HG03064 (cell line): ENCODE data around the gene TEX2.

Source experiments
- ATAC-seq: cut with Tn5 transposase; IDR thresholded peaks from one replicate; pipeline ENCODE4 v1.9.1; 2021; ENCODE audit warnings: low read depth; ENCODE audit not compliant: unreplicated experiment

The TEX2 gene

DNA sequence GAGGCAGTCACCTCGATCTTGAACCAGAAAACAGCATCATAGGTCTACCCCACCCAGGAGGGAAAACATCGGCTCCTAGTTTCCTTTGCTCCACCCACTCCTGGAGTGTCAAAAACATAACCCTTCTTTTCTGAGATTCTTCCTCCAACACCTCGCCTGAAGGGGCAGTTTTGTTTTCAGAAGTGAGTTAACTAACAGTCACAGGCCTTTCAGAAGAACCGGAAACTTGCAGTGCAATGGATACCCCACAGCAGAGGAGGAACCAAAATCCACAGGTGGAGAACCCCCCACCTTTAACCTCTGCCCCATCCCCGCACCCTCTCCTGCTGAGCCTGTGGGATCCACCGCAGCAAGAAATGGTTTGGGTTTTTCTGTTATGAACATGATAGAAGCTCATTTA is 7.8 kb upstream of the TEX2 start:
- no peak for ATAC-seq

DNA sequence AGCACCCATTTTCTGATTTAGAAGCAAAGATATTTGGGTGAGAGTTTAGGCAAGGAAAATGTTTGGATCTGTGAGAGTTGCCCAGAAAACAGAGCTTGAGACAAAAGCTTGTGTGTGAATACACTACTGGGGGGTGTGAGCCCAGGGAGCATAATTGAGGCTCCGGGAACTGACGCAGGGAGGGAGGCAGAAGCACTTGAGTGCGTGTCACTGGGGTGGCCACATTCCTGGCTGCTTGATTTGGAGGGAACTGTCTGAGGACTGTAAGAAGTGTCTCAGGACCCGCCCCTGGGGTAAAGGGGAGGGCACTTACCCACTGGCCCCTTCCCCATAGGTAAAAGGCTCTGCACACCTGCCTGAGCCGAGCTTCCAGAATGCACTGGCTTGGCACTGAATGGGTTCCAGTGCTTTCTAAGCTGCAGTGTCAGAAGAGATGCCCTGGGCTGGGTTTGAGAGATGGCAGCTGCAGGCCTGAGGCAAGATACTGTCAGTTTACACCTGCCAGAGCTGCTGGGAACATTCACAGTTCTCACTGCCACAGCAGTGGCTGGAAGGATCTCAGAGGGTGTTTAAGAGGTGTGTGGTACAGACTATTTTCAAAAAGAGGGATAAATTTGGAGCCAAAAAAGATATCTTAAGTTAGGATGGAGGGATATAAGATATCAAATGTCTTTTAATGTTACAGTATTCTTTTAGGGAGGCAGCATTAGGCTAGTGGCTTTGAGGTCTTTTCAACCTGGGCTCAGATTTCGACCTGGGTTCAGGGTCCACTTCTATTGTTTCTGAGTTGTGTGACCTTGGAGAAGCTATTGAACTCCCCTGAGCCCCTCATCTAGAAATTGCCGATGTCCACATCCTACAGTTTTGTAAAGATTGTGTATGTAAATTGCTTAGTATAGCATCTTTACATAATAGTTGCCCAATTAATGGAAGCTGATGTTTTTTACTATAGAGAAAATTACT is 6.9 kb upstream of the TEX2 start:
- ATAC-seq, result no peak

DNA sequence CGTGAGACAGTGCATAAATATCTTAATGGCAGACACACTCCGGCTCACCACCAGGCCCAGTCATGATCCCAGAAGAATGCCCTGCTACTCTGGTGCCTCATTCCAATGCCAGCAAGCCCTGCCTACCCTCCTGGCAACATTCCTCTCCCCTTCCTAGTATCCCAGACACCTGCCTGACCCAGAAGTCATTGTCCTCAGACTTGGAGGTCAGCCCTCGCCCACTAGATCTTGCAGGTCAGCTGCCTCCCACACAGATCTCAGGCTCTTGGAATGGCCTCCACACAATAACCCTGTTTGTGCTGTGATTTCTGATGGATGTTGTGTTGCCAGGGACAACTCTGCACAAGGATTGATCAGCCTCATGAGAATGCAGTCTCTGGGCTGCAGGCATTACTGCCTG is 1.8 kb upstream of the TEX2 start:
- no peak for ATAC-seq

DNA sequence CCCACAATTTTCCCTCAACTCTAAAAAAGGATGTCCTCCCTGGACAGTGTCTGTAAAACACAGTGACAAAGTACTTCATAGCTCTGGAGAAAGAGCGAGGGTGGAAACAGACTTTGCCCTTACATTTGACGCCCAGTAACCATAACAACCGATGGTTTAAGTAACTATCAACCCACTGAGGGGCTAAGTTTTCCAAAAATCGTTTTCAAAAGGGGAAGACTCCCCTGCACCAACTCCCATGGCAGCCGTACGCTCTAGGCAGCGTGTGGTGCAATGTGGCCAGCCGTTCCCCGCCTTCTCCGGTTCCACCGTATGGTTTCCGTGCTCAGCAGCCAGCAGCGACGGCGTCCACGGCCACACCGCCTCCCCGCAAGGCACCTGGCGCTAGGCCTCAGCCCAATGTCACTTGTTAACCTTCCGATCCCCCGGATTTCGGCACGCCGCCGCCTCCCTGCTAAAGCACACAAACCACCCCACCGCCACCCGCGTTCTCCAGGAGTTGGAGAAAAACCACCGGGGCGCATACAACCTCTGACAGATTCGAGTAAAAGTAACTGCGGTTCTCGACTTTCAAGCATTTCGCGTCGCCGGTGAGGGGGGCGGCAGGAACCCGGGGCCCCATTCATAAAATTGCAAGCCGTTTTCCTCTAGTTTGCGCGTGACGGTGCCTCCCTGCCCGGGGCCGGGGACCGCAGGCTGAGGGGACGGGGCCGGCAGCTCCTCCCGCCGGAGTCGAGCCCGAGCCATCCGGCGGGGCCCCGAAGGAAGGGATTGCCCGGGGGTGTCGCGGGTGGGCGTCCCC is 661 bp downstream of the TEX2 start:
- peak; percentile 22 for ATAC-seq

DNA sequence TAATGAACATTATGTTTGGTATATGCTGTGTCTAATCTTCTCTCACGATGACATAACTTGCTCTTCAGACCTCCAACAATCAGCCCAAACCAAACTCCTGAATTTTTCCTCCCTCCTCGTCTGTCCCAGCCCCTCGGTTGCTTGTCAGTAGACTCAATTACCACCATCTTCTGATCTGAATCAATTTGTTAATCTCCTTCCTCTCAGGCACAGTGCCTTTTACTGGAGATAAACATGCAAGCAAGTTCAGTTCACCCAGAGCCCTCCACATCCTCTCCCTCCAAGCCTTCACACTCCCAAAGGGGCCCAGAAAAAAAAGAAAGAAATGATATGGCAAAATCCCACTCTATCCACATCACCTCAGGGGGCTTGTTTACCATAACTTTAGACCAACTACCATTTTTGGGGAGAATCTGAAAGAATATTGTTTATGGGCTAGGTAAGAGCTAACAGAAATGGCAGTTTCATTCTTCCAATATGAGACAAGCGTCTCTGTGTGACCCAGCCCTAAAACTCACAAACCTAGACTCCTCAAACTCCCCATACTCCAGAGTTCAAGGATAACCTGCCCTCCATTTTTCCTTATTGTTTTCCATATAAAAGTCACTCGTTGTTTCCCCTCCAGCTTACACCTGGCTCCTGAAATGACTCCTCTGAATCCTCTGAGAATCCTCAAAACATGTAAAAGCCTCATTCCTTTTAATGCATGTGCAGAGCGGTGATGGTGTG is 1.5 kb downstream of the TEX2 start:
- no peak for ATAC-seq

DNA sequence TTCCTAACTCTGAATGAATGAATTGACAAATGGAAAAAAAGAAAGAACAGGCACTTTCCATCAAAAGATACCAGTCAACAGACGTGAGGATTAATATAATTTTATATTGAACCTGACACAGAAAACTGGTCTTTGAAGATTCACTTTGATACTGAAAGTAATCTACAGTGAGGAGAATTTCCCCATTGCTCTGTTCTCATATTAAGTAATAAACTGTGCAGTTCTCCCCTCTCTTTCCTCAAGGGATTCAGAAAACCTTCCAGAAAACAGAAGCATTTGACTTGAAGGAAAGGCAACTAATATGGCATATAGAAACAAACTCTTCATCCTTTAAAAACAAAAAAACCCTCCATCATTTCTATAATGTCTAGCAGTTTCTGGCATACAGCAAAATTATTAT is 2.2 kb downstream of the TEX2 start:
- no peak for ATAC-seq

DNA sequence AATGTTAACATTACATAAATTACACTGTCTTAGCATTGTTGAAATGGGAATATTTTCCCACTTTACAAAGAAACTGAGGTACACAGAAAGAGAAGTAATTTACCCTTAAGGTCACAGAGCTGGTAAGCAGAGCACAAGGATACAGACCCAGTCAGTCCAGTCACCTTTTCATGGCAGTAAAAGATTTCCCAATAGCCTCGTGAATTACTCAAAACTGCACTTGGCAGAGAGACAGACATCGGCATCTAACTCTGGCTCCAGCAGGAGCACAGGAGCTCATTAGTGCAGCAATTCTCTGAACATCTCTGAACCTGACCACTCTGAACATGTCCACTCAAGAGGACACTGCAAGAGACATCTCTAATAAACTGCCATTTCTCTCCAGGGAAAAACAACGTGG is 3.1 kb downstream of the TEX2 start:
- ATAC-seq, result no peak

DNA sequence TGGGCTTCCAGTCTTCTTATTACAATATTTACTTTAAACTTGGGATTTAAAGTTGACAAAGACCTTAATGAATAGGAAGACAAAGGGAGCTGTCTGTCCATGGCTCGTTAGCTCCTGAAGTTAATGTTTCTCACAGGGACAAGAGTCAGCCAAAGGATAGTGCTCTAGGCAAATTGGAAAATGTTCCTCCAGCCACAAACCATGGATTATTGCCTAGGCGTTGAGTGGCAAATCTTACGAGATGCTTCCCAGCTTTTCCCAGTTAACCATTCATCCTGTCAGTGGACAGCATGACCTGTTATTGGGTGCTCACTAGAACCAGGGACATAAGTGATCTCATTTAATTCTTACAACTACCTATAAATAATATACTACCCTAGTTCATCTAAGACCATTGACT is 3.6 kb downstream of the TEX2 start:
- no peak for ATAC-seq

DNA sequence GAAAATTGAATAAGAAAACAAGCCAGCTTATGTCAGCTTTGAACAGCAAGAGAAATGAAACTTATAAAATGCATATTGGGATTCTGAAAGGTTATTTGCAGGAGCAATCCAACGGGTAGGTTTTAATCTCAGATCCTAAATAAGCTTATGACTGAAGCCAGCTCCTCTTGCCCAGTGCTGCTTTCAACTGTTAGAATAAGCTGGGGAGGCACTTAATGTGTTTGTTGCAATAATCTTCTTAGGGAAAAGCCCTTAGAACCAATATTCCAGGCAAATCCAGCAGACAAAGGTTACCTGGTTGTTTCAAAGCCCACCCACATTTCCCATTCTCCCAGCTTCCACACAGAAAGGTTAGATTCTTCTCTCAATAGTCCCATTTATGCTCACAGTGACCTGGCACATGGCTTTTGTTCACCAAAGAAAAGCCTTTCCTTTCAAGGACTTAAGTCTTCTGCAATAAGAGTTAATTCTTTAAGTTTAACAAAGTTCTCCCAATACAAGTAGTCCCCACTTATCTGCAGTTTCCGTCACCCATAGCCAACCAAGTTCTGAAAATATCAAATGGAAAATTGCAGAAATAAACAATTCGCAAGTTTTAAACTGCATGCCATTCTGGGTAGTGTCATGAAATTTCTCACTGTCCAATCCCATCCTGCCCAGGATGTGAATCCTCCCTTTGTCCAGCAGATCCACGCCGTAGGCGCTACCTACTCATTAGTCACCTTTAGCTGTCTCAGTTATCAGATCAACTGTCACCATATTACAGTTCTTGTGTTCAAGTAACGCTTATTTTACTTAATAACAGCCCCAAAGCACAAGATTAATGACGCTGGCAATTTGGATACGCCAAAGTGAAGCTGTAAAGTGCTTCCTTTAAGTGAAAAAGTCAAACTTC is 5.9 kb downstream of the TEX2 start:
- ATAC-seq, result no peak

DNA sequence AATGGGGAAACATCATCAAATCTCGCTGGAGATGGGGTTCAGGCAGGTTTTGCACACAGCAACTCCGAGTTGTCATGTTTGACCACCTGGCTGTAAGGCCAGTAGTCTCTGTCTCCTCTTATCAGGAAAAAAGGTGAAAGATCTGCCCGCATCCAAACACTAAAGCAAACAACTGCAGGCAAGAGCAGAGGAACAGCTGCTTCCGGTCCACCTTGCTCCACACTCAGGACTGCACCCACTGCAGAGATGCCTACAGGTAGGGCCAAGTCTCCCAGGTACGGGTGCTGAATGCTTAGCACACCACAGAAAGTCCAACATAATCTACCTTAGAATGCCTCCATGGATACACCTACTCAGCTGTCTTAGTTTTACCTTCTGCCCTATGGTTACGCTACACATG is 7.3 kb downstream of the TEX2 start:
- ATAC-seq, result no peak

DNA sequence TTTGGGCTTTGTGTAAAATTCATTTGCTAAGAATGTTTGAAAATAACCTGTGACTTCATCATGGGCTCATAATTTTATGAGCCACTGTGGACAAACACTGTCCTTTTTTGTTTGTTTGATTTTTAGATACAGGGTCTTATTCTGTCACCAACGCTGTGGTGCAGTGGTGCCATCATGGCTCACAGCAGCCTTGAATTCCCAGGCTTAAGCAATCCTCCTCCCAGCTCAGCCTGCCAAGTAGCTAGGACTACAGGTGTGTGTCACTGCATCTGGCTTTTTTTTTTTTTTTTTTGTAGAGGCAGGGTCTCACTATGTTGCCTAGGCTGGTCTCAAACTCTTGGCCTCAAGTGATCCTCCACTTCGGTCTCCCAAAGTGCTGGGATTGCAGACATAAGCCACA is 8.3 kb downstream of the TEX2 start:
- no peak for ATAC-seq

DNA sequence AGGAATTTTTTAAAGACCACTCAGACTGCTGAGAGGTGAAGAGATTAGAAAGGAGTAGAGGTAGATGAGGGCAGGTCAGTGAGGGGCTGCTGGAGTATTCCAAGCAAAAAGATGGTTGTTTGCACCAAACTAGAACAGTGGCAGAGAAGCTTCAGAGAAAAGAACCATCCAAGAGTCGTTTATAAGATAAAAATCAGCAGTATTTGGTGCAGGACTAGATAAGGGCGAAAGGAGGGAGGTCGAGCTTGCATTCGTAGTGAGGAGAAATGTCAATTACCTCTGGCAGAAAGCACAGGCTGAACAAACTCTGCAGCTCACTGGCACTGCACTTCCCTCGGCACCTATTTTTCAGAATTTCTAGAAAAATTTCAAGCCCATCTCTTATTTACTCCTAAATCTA is 9.6 kb downstream of the TEX2 start:
- no peak for ATAC-seq

DNA sequence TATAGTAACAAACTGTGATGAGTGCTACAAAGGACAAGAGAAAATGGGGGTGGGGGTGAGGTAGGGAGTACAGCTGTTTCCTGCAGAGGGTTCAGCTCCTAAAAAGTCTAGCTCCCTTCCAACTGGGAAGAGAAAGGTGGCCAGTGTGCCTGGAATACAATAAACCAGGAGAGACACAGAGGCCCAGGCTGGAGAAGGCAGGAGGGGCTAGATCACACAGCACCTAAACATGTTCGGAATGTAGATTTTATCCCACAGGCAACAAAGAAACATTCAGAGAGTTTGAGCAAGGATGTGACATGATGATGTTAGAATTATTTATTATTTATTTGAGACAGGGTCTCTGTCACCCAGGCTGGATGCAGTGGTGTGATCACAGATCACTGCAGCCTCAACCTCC is 10.2 kb downstream of the TEX2 start:
- ATAC-seq, result no peak

DNA sequence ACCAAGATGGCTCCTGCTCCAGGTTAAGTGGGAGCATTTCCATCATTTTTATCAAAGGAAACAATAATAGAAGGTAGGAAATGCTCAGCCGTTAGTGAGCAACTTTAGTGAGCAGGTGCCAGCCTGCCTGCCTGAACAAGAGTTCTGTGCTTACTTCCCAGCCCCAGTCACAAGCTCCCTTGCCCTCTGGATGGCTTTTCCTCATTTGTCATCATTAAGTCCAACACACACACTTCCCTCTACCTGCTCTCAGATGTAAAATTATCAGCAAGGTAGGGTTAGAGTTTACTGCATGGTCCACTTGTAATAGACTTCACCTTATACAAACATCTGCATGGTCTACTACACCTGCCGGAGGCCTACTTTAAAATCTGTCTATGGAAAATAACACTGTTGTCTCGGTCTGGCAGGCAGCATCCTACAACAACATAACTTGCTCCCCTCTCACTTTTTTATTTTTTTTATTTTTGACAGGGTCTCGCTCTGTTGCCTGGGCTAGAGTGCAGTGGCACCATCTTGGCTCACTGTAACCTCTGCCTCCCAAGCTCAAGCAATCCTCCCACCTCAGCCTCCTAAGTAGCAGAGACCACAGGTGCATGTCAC is 12.7 kb downstream of the TEX2 start:
- ATAC-seq, result no peak

DNA sequence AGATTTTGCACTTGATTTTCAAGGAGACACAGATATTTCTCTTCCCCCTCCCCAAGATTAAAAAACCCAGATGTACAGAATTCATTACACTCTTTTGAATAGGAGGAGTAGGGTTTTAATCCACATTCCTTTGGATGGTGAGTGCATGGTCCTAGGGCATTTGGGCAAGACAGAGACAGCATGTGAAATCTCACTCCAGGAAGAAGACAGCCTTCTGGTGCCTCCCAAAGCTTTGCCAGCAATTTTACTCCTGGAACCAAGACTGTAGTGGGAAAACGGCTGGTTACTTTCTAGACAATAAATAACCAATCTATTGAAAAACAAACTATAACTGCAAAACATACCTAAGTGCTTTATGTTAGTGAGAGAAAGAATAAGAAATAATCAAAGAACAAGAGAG is 15.2 kb downstream of the TEX2 start:
- ATAC-seq, result no peak

DNA sequence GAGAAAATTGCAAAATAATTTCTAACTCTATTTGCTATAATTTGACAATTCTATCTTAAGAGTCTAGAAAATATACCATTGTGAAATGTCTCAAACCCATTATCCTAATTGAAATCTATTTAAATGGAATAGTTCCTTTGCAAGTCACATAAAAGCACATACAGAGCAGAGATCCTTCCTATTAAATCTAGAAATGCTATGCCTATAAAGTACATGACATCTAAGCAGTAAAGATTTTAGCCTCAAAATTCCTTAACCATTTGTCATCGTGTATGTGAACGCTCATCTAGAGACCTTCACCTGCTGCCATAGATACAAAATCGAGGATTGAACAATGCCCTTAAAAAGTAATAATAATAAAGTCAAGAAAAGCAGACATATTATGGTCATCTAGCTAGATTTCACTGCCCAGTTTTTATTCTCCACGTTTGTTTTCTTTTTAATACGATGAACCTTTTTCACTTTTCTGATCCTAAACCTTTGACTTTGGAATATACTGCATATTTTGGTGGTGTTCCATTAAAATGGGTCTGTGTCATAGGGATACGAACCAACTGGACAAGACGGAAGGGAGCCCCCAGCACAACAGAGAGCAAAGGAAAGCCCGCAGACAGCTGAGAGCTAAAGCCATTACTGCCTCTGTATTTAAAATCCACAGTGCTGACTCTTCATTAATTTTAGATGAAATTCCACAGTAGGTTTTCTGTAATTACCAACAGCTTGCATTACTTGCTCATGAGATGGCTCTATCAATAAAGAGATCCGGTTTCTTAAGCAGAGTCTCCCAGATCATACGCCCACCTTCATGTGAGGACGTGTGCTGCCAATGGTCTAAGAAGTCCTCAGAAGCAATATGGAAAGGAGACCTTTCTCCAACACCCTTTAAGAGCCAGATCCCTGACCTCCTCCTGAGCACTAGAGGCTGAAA is 17.6 kb downstream of the TEX2 start:
- ATAC-seq, result no peak

DNA sequence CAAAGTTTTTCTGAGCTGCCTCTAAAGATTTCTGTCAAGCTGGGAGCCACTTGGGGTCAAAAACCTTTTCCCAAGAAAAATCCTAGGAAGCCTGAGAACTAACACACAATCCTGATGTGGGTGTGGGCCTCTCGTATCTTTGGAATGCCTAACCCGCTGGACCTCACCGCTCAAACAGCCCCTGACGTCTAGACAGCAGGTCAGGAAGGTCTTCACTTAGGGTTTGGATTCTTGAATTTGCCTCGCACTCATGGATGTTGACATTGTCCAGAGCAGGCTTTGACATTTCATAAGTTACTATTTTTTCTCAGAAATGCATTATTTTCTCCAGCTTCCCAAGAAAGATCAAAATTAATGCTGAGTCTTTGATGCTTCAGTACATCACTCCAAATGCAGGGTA is 18.9 kb downstream of the TEX2 start:
- ATAC-seq, result no peak

DNA sequence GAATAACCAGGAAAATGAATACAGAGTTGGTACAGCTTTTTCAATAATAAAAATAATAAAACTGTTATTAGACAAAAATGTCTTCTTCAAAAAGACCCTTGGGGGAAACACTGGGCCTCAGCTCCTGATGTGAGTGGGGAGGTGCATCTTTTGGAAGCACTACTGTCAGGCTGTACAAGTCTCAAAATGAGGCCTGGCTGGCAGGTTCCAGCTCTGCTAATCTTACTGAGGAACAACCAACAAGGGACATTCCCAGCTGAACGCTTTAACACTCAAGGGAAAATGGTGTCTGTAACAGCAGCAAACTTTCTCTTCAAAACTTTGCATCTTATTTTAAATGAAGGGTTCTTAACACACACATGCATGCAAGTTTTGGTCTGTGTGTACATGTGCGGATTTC is 19.7 kb downstream of the TEX2 start:
- ATAC-seq, result no peak

DNA sequence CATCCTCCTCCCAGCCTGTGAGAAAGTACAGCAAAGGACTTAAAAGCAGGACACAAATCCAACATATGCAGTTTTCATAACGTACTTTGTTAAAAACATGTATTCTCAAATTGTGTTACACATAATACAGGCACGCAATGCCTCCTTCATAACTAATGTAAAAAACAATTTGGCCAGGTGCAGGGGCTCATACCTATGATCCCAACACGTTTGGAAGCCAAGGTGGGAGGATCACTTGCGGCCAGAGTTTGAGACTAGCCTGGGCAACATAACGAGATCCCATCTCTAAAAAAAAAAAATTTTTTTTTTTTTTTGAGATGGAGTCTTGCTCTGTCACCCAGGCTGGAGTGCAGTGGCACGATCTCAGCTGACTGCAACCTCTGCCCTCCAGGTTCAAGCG is 20.4 kb downstream of the TEX2 start:
- no peak for ATAC-seq
